ENCODE measurements around the gene PFDN1.

PFDN1 gene

DNA sequence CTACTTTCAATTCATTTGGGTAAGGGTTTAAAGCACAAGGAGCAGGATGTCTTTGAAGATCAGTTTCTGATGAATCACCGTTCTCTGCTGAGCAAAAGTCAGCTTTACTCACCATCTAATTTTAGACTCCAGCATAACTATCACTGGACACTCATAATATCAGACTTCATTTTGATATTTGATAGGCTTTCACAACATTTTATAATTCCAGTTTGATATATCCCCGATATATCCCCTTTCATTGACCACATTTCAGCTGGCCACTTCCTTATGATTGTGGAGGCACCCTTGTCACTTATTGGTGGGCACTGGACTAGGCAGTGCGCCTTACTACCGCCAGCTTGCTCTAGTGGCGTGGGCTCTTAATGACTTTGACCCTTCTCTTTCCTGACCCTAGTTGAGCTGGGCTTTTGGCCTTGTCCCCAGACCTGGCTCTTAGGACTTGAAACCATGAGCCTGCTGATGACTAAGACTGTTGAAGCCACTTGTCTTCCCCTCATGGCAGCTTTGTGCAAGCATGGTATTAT lies 81.1 kb downstream of the PFDN1 start:
- Histone ChIP-seq H3K4me3 (ENCODE audit: control insufficient read depth in 1 of 7, extremely low read depth in 1 of 7, insufficient read depth in 4 of 7, low read depth in 2 of 7, low read length in 6 of 7) (no peak overlapping the region), H3K36me3 (ENCODE audit: control insufficient read depth in 4 of 4, insufficient read depth in 4 of 4, low read length in 3 of 4) (no peaks in the 10 kb centered on the region), H3K27ac (ENCODE audit: insufficient read depth in 1 of 2, low read depth in 1 of 2, low read length in 2 of 2, poor library complexity in 1 of 2, severe bottlenecking in 2 of 2) (no peak overlapping the region), H3K27me3 (replicated peaks in 2 of 5; ENCODE audit: control insufficient read depth in 4 of 5, insufficient read depth in 5 of 5, low read length in 4 of 5) (peaks cover 0 to 9% (median 6%) of the 10 kb centered on the region in 5 experiments), H3K9me3 (ENCODE audit: control extremely low read depth in 1 of 5, control insufficient read depth in 4 of 5, insufficient read depth in 2 of 5, low read depth in 1 of 5, low read length in 4 of 5) (no peaks in the 10 kb centered on the region), H3K4me1 (ENCODE audit: control extremely low read depth in 1 of 4, control insufficient read depth in 4 of 4, insufficient read depth in 4 of 4, low read length in 3 of 4) (no peaks in the 10 kb centered on the region)
- CTCF ChIA-PET: interaction anchor here (0.9 to 1.3 kb wide), 2 partner anchors 17 to 66 kb away, joined by 3 to 4 read pairs; no protein-coding TSS in a partner anchor
- no peak for DNase-seq
- POLR2A ChIA-PET: no interaction called here
- WGBS (ENCODE audit: insufficient coverage): 90% methylated on average over 5 of the region's 5 CpGs

- 100% methylated on average over 1 of the region's 1 CpG for WGBS (ENCODE audit: insufficient coverage)
- no peaks in the 10 kb centered on the region for H3K4me1 ChIP-seq (ENCODE audit: control extremely low read depth in 1 of 4, control insufficient read depth in 4 of 4, insufficient read depth in 4 of 4, low read length in 3 of 4)
- peaks cover 0 to 15% (median 6%) of the 10 kb centered on the region in 5 experiments for H3K27me3 ChIP-seq (replicated peaks in 2 of 5; ENCODE audit: control insufficient read depth in 4 of 5, insufficient read depth in 5 of 5, low read length in 4 of 5)
- no peak for DNase-seq
- ChIA-PET POLR2A (interaction anchor here (0.6 kb wide), 1 partner anchor 131 kb away, joined by 3 read pairs; no protein-coding TSS in a partner anchor), CTCF (interaction anchor here (1.0 to 1.3 kb wide), 2 partner anchors 20 to 65 kb away, joined by 3 read pairs; no protein-coding TSS in a partner anchor)
- H3K36me3 ChIP-seq (ENCODE audit: control insufficient read depth in 4 of 4, insufficient read depth in 4 of 4, low read length in 3 of 4): no peaks in the 10 kb centered on the region
- H3K9me3 ChIP-seq (ENCODE audit: control extremely low read depth in 1 of 5, control insufficient read depth in 4 of 5, insufficient read depth in 2 of 5, low read depth in 1 of 5, low read length in 4 of 5): no peaks in the 10 kb centered on the region
- no peak overlapping the region for H3K4me3 ChIP-seq (ENCODE audit: control insufficient read depth in 1 of 7, extremely low read depth in 1 of 7, insufficient read depth in 4 of 7, low read depth in 2 of 7, low read length in 6 of 7)
- H3K27ac ChIP-seq (ENCODE audit: insufficient read depth in 1 of 2, low read depth in 1 of 2, low read length in 2 of 2, poor library complexity in 1 of 2, severe bottlenecking in 2 of 2): no peak overlapping the region
These were observed 82.2 kb downstream of the PFDN1 start for GRCh38 chr5:140220698-140221064.

DNA sequence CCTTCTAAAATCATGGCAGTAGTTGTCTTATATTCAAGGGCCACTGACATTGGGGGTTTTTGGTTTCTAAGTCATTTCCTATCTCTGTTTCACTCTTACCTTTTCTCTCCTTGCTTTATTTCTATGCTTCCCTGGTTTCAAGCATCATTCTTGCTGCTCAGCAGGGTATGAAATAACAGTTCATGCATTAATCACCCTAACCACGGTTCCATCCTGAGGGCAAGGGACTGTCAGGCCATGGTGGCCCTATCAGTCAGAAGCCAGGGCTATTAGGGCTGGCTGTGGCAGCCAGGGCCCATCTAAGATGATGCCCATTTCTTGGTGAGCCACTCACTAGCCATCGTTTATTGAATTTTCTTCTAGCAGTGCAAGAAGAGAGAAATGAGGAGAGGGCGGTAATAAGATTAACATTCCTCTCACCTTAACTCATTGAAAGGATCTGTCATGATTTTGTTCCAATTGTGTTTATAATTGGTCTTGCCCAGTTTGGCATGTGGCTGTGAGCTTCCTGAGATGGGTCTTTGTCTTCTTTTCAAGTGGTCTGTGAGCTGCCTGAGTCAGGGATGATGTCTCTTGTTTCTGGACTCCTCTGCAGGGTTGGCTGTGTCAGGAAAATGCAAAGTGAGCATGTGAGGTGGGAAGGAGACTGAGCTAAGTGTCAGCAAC lies 82.7 kb downstream of the PFDN1 start:
- ChIA-PET CTCF (interaction anchor here (0.9 to 1.3 kb wide), 4 partner anchors 9 to 64 kb away, joined by 3 read pairs; no protein-coding TSS in a partner anchor), POLR2A (interaction anchor here (0.6 to 1.2 kb wide), 3 partner anchors 12 to 329 kb away, joined by 3 read pairs; no protein-coding TSS in a partner anchor)
- Histone ChIP-seq H3K9me3 (ENCODE audit: control extremely low read depth in 1 of 5, control insufficient read depth in 4 of 5, insufficient read depth in 2 of 5, low read depth in 1 of 5, low read length in 4 of 5) (no peaks in the 10 kb centered on the region), H3K4me3 (ENCODE audit: control insufficient read depth in 1 of 7, extremely low read depth in 1 of 7, insufficient read depth in 4 of 7, low read depth in 2 of 7, low read length in 6 of 7) (no peak overlapping the region), H3K36me3 (ENCODE audit: control insufficient read depth in 4 of 4, insufficient read depth in 4 of 4, low read length in 3 of 4) (no peaks in the 10 kb centered on the region), H3K27me3 (replicated peaks in 2 of 5; ENCODE audit: control insufficient read depth in 4 of 5, insufficient read depth in 5 of 5, low read length in 4 of 5) (peaks cover 0 to 15% (median 6%) of the 10 kb centered on the region in 5 experiments), H3K27ac (ENCODE audit: insufficient read depth in 1 of 2, low read depth in 1 of 2, low read length in 2 of 2, poor library complexity in 1 of 2, severe bottlenecking in 2 of 2) (no peak overlapping the region), H3K4me1 (ENCODE audit: control extremely low read depth in 1 of 4, control insufficient read depth in 4 of 4, insufficient read depth in 4 of 4, low read length in 3 of 4) (peaks cover 0 to 4% (median 3%) of the 10 kb centered on the region in 4 experiments)
- no peak for DNase-seq
- WGBS (ENCODE audit: insufficient coverage): 92% methylated on average over 1 of the region's 3 CpGs

DNA sequence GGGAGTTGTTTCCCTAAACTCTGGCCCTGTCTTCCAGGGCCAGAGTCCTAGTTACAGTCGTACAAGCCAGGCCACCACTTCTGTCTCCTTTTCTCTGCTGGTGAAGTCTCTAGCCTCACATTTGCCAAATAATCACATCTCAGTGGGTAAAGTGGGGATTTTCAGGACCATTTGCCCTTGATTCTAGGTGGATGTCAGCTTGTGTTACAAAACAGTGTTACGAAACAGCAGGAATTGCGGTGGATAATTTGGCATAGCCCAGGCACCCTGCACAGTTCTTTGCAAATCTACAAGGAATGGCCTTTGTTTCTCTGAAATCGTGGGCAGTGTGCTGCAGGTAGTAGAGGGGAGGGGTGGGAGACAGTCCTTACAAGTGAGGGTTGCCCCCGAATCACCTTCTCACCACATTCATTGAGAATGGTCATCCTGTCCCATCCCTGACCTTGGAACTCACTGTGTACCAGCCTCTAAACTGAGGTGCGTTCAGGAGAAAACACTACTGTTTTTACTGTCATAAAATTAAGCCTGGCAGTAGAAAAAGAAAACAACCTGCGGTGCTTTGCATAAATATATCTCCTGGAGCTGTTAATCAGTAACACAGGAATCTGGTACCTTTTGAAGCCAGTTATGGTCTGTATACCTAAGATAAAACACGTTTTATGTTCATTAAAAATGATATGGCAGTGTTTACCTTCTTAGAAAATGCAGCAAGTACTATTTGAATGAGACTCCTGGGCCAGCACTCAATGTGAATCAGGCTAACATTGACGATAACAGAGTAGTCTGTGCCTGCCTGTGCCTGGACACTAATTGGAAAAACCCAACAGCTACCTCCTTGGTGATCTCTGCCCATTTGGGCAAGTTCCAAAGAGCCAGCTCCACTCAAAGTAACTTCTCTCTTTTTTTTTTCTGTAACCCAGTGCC lies 83.6 kb downstream of the PFDN1 start:
- ChIA-PET CTCF (interaction anchor here (0.9 to 1.2 kb wide), 3 partner anchors 8 to 42 kb away, joined by 3 read pairs; no protein-coding TSS in a partner anchor), POLR2A (interaction anchor here (0.6 to 1.2 kb wide), 3 partner anchors 10 to 330 kb away, joined by 3 read pairs; no protein-coding TSS in a partner anchor)
- 92% methylated on average over 7 of the region's 9 CpGs for WGBS (ENCODE audit: insufficient coverage)
- peaks cover 2 to 12% (median 11%) of the 10 kb centered on the region in 4 experiments for H3K4me1 ChIP-seq (ENCODE audit: control extremely low read depth in 1 of 4, control insufficient read depth in 4 of 4, insufficient read depth in 4 of 4, low read length in 3 of 4)
- peaks cover 0 to 15% (median 6%) of the 10 kb centered on the region in 5 experiments for H3K27me3 ChIP-seq (replicated peaks in 2 of 5; ENCODE audit: control insufficient read depth in 4 of 5, insufficient read depth in 5 of 5, low read length in 4 of 5)
- no peaks in the 10 kb centered on the region for H3K9me3 ChIP-seq (ENCODE audit: control extremely low read depth in 1 of 5, control insufficient read depth in 4 of 5, insufficient read depth in 2 of 5, low read depth in 1 of 5, low read length in 4 of 5)
- no peaks in the 10 kb centered on the region for H3K36me3 ChIP-seq (ENCODE audit: control insufficient read depth in 4 of 4, insufficient read depth in 4 of 4, low read length in 3 of 4)
- no peak overlapping the region for H3K27ac ChIP-seq (ENCODE audit: insufficient read depth in 1 of 2, low read depth in 1 of 2, low read length in 2 of 2, poor library complexity in 1 of 2, severe bottlenecking in 2 of 2)
- no peak for DNase-seq
- no peak overlapping the region for H3K4me3 ChIP-seq (ENCODE audit: control insufficient read depth in 1 of 7, extremely low read depth in 1 of 7, insufficient read depth in 4 of 7, low read depth in 2 of 7, low read length in 6 of 7)

DNA sequence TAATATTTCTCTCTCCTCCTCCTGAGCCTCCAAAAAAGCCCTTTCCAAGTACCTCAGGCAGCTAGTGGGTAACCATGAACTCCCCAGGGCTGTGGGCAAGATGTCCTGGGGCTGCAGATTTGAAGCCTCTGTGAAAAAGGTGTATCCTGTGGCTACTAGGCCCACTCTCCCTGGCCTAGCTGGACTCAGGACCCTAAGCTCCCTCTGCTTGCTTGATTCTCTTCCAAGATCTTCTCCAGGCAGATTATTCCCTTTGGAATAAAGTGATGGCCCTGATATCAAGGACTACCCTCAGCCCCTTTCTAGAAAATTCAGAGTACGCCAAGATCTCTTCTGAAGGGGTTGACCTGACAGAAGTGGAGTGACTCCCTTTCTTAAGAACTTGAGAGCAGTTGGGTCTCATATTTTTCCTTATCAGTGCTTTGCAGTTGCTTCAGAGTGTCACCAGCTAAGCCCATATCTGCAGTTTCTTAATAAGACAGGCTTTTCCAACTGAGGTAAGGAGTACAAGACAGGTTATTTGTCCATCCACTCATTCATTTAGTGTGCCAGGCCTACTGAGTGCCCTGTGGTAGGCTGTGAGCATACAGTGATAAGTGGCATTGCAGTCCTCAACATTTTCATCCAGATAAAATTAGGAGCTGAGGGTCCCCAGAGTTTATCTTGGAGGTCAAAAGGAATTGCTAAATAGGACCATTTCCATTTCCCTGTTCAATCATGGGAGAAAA lies 85.4 kb downstream of the PFDN1 start:
- CTCF ChIA-PET: interaction anchor here (1.2 to 2.4 kb wide), 3 partner anchors 16 to 27 kb away, joined by 3 to 7 read pairs (median 4); no protein-coding TSS in a partner anchor
- Histone ChIP-seq H3K27ac (ENCODE audit: insufficient read depth in 1 of 2, low read depth in 1 of 2, low read length in 2 of 2, poor library complexity in 1 of 2, severe bottlenecking in 2 of 2) (peak overlapping the region in 1 of 2 experiments; percentile 73), H3K27me3 (replicated peaks in 2 of 5; ENCODE audit: control insufficient read depth in 4 of 5, insufficient read depth in 5 of 5, low read length in 4 of 5) (peaks cover 0 to 17% (median 6%) of the 10 kb centered on the region in 5 experiments)

GRCh38 chr5:140216478-140217074 lies 86.3 kb downstream of the PFDN1 start:
- no peak for DNase-seq
- H3K27me3 ChIP-seq (replicated peaks in 2 of 5; ENCODE audit: control insufficient read depth in 4 of 5, insufficient read depth in 5 of 5, low read length in 4 of 5): peaks cover 0 to 17% (median 6%) of the 10 kb centered on the region in 5 experiments
- CTCF ChIA-PET: interaction anchor here (0.9 to 2.4 kb wide), 4 partner anchors 10 to 143 kb away, joined by 3 to 7 read pairs (median 4); no protein-coding TSS in a partner anchor
- no peak overlapping the region for H3K4me3 ChIP-seq (ENCODE audit: control insufficient read depth in 1 of 7, extremely low read depth in 1 of 7, insufficient read depth in 4 of 7, low read depth in 2 of 7, low read length in 6 of 7)
- POLR2A ChIA-PET: no interaction called here
- H3K27ac ChIP-seq (ENCODE audit: insufficient read depth in 1 of 2, low read depth in 1 of 2, low read length in 2 of 2, poor library complexity in 1 of 2, severe bottlenecking in 2 of 2): peak overlapping the region in 1 of 2 experiments; percentile 73
- H3K9me3 ChIP-seq (ENCODE audit: control extremely low read depth in 1 of 5, control insufficient read depth in 4 of 5, insufficient read depth in 2 of 5, low read depth in 1 of 5, low read length in 4 of 5): no peaks in the 10 kb centered on the region
- H3K4me1 ChIP-seq (ENCODE audit: control extremely low read depth in 1 of 4, control insufficient read depth in 4 of 4, insufficient read depth in 4 of 4, low read length in 3 of 4): peaks cover 2 to 12% (median 12%) of the 10 kb centered on the region in 4 experiments
- no CpG with 5 or more reads among the region's 5 CpGs for WGBS (ENCODE audit: insufficient coverage)
- H3K36me3 ChIP-seq (ENCODE audit: control insufficient read depth in 4 of 4, insufficient read depth in 4 of 4, low read length in 3 of 4): no peaks in the 10 kb centered on the region

More for the DNA sequence above, 85.4 kb downstream of the PFDN1 start:
- no peaks in the 10 kb centered on the region for H3K9me3 ChIP-seq (ENCODE audit: control extremely low read depth in 1 of 5, control insufficient read depth in 4 of 5, insufficient read depth in 2 of 5, low read depth in 1 of 5, low read length in 4 of 5)
- no peak overlapping the region for H3K4me3 ChIP-seq (ENCODE audit: control insufficient read depth in 1 of 7, extremely low read depth in 1 of 7, insufficient read depth in 4 of 7, low read depth in 2 of 7, low read length in 6 of 7)
- peaks cover 2 to 12% (median 12%) of the 10 kb centered on the region in 4 experiments for H3K4me1 ChIP-seq (ENCODE audit: control extremely low read depth in 1 of 4, control insufficient read depth in 4 of 4, insufficient read depth in 4 of 4, low read length in 3 of 4)
- no peaks in the 10 kb centered on the region for H3K36me3 ChIP-seq (ENCODE audit: control insufficient read depth in 4 of 4, insufficient read depth in 4 of 4, low read length in 3 of 4)
- 89% methylated on average over 1 of the region's 1 CpG for WGBS (ENCODE audit: insufficient coverage)
- POLR2A ChIA-PET: no interaction called here
- peak; percentile 31 to 76 (median 50) for DNase-seq

Measured in common myeloid progenitor, CD34-positive (primary cell).